MCF 10A (cell line): ENCODE measurements around the gene VAV3. TPM values are rescaled to one million over a fixed set of nuclear protein-coding genes. Genes with fewer than 3 reads are reported as not detected.

Experiments used
- BruUV-seq: library from RNA; stranded (reverse); fragments of 400-500 nt; replicated peaks from 2 replicates; lab custom pipeline; 2021; lab: Mats Ljungman, UMichigan
- CTCF ChIA-PET: fragments of 300-600 bp; sonication (Branson Sonifier 250); formaldehyde crosslinking; extraction: SDS; loops from one replicate; lab custom pipeline; 2021; ENCODE audit warnings: antibody characterized with exemption, inconsistent platforms; lab: Yijun Ruan, JAX
- POLR2A ChIA-PET: fragments of 300-600, 350-650 bp; sonication (Branson Sonifier 250); formaldehyde crosslinking; extraction: SDS; loops from one replicate; lab custom pipeline; 2020; ENCODE audit warnings: antibody characterized with exemption, inconsistent platforms; lab: Yijun Ruan, JAX
- DNase-seq: peaks from one replicate; pipeline ENCODE4 v3.0.0-alpha.2; 2018; ENCODE audit not compliant: unreplicated experiment
- H3K27ac Mint-ChIP-seq: one replicate; pipeline ENCODE4 v1.8.0; 2022; ENCODE audit warnings: mild to moderate bottlenecking, low read depth, mixed read lengths; ENCODE audit not compliant: unreplicated experiment
- H3K27me3 Mint-ChIP-seq: one replicate; pipeline ENCODE4 v1.8.0; 2022; ENCODE audit warnings: mixed read lengths; ENCODE audit not compliant: insufficient read depth, unreplicated experiment
- H3K36me3 Mint-ChIP-seq: one replicate; pipeline ENCODE4 v1.8.0; 2022; ENCODE audit warnings: mild to moderate bottlenecking, moderate library complexity, mixed read lengths; ENCODE audit not compliant: insufficient read depth, unreplicated experiment
- H3K4me1 Mint-ChIP-seq: one replicate; pipeline ENCODE4 v1.8.0; 2022; ENCODE audit warnings: mixed read lengths; ENCODE audit not compliant: insufficient read depth, unreplicated experiment
- H3K4me3 Mint-ChIP-seq: one replicate; pipeline ENCODE4 v1.8.0; 2022; ENCODE audit warnings: mild to moderate bottlenecking, moderate library complexity, mixed read lengths; ENCODE audit not compliant: unreplicated experiment
- H3K9me3 Mint-ChIP-seq: one replicate; pipeline ENCODE4 v1.8.0; 2022; ENCODE audit warnings: mixed read lengths; ENCODE audit not compliant: unreplicated experiment
- intact Hi-C: fragments of 100-400 bp; cut with micrococcal nuclease; formaldehyde crosslinking; loops from 2 replicates; pipeline ENCODE4 v1.14.1; 2022
- total RNA-seq: library from RNA; stranded (reverse); gene quantifications from 2 replicates; pipeline ENCODE4 v1.2.3, GENCODE V29; 2022
- TF ChIP-seq, protein P1 (sequence below): fragments of 200-600 bp; IDR thresholded peaks from one replicate; pipeline ENCODE4 v1.8.0; 2022; ENCODE audit warnings: antibody characterized with exemption, mild to moderate bottlenecking; ENCODE audit not compliant: unreplicated experiment

Gene VAV3
- total RNA-seq, 1 experiment from 2014 or later = 2.0 TPM

DNA sequence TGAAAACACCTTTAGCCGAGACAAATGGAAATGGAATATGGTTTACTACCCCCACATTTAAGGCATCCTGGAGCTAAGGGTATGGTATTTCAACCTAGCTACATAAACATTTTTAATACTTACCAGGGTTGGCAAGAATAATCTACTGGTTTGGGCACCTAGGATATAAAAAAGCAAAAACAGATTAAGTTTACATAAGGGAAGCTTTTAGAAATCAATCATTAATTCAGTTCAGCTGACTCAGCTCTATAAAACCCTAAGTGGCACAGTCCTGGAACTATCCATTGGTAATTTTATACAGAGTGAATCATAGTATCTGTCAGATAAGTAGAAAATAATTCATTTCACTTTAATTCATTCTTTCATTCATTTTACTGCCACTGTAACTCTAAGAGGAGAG is 355.2 kb downstream of the VAV3 start:
- ChIA-PET POLR2A (interaction anchor here (0.6 to 1.2 kb wide), 2 partner anchors 73 to 77 kb away, joined by 3 read pairs; no protein-coding TSS in a partner anchor), CTCF (interaction anchor here (0.6 to 1.7 kb wide), 6 partner anchors 9 to 604 kb away, joined by 3 to 4 read pairs (median 3); no protein-coding TSS in a partner anchor)
- H3K4me3 Mint-ChIP-seq = no peak overlapping the region
- intact Hi-C loops = no loop called here
- H3K9me3 Mint-ChIP-seq = no peaks in the 10 kb centered on the region
- no peaks in the 10 kb centered on the region for H3K4me1 Mint-ChIP-seq
- H3K27ac Mint-ChIP-seq = no peak overlapping the region
- TF ChIP-seq, protein P1, sequence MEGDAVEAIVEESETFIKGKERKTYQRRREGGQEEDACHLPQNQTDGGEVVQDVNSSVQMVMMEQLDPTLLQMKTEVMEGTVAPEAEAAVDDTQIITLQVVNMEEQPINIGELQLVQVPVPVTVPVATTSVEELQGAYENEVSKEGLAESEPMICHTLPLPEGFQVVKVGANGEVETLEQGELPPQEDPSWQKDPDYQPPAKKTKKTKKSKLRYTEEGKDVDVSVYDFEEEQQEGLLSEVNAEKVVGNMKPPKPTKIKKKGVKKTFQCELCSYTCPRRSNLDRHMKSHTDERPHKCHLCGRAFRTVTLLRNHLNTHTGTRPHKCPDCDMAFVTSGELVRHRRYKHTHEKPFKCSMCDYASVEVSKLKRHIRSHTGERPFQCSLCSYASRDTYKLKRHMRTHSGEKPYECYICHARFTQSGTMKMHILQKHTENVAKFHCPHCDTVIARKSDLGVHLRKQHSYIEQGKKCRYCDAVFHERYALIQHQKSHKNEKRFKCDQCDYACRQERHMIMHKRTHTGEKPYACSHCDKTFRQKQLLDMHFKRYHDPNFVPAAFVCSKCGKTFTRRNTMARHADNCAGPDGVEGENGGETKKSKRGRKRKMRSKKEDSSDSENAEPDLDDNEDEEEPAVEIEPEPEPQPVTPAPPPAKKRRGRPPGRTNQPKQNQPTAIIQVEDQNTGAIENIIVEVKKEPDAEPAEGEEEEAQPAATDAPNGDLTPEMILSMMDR = no peak
- BruUV-seq = no TSS peak
- no peaks in the 10 kb centered on the region for H3K27me3 Mint-ChIP-seq
- peaks cover 29% of the 10 kb centered on the region for H3K36me3 Mint-ChIP-seq
- DNase-seq = no peak

- BruUV-seq = no TSS peak
- TF ChIP-seq, protein P1 = no peak
- ChIA-PET CTCF (no interaction called here), POLR2A (interaction anchor here (0.6 kb wide), 1 partner anchor 1777 kb away, joined by 3 read pairs; no protein-coding TSS in a partner anchor)
- Mint-ChIP-seq H3K27me3 (no peaks in the 10 kb centered on the region), H3K36me3 (peaks cover 12% of the 10 kb centered on the region), H3K4me3 (no peak overlapping the region), H3K9me3 (no peaks in the 10 kb centered on the region), H3K4me1 (no peaks in the 10 kb centered on the region), H3K27ac (no peak overlapping the region)
- no peak for DNase-seq
- intact Hi-C loops = no loop called here
These were observed 360.2 kb downstream of the VAV3 start for GRCh38 chr1:107604825-107605224.

GRCh38 chr1:107600607-107601160 is 364.3 kb downstream of the VAV3 start:
- Mint-ChIP-seq H3K9me3 (no peaks in the 10 kb centered on the region), H3K36me3 (peaks cover 6% of the 10 kb centered on the region), H3K27ac (no peak overlapping the region), H3K27me3 (no peaks in the 10 kb centered on the region), H3K4me3 (no peak overlapping the region), H3K4me1 (peaks cover 4% of the 10 kb centered on the region)
- CTCF ChIA-PET = no interaction called here
- no peak for DNase-seq
- TF ChIP-seq, protein P1 = no peak
- POLR2A ChIA-PET = interaction anchor here (1.2 to 1.5 kb wide), 2 partner anchors 28 to 54 kb away, joined by 3 read pairs; no protein-coding TSS in a partner anchor
- BruUV-seq = no TSS peak
- intact Hi-C loops = no loop called here

DNA sequence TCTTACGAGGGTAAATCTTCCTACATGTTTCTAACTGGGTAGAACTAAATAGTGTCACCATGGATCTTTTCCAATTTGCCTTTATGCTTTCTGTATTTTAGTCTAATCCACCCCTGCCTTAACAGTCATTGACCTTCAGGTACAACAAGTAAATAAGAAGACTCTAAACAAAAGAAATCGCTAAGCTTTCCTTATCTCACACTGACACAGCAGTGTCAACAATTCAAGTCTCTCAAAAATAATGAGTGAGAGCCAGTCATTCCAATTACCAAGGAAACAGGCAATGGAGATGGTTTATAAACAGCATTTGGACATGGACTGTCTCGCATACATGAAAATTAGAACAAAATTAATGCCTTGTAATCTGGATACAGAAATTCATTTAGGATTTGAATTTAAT is 365.8 kb downstream of the VAV3 start:
- ChIA-PET CTCF (interaction anchor here (1.1 to 1.5 kb wide), 2 partner anchors 10 to 322 kb away, joined by 4 read pairs; no protein-coding TSS in a partner anchor), POLR2A (interaction anchor here (1.2 to 1.5 kb wide), 2 partner anchors 26 to 55 kb away, joined by 3 read pairs; no protein-coding TSS in a partner anchor)
- Mint-ChIP-seq H3K36me3 (peaks cover 6% of the 10 kb centered on the region), H3K9me3 (no peaks in the 10 kb centered on the region), H3K4me1 (peaks cover 10% of the 10 kb centered on the region), H3K27ac (no peak overlapping the region), H3K27me3 (no peaks in the 10 kb centered on the region), H3K4me3 (no peak overlapping the region)
- intact Hi-C loops = no loop called here
- no peak for DNase-seq
- TF ChIP-seq, protein P1 = no peak
- BruUV-seq = no TSS peak
